GM21576 (cell line): ENCODE data around the gene EDRF1.

Source experiments
- ATAC-seq: cut with Tn5 transposase; IDR thresholded peaks from one replicate; pipeline ENCODE4 v1.9.1; 2021; ENCODE audit warnings: mild to moderate bottlenecking, moderate library complexity; ENCODE audit not compliant: unreplicated experiment

Gene EDRF1

DNA sequence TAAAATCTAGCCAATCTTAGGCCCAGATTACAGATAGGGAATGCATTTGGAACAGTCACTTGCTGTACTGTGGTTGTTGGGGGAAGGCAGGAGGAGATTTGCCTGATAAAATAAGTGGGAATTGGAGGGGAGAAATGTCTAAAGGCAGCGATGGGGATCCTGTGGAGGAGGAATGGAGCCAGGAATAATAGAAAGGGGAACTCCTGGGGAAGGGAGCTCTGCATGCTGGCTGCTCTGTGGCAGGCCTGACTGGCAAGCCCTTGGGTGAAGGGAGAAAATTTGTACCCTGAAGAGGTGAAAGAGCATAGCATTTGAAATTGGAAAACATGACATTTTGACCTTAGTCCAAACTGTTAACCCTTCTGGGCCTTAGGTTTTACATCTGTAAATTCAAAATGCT is 42.5 kb downstream of the EDRF1 start:
- no peak for ATAC-seq

DNA sequence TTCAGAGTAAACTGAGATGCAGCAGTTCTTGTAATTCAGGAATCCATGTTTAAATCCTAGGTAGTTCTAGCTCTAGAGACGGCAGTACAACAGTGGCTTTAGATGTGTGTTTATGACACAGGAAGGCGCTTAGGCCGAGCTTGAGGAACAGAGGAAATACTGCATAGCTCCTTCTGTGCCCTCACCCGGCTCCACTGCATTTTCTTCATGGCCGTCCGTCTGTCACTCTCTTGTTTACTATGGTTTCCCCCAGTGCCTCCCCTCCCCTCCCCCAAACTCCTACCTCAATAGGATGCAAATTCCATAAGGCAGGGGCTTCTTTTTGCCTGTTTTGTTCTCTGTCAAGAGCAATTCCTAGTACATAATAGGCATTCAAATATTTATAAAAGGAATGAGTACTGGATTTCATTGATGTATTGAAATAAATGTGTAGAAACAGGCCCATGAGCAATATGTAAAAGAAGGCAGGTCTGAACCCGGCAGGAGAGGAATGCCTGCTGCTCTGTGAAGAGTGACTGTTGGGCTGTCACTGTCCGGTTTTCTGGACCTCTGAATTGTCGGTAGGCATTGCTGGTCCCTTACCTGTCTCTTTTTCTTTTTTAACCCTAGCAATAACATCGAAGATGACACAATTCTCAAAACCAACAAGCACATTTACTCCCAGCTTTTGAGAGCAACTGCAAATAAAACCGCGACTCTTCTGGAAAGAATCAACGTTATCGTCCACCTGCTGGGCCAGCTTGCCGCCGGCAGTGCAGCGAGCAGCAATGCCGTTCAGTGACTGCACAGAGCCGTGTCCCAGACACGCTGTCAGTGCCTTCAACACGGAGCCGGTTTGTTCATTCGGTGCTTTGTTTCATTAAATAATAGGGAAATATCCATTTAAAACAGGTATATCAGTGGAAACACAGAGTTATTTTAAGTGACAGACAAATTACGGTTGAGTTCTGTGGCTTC is 43.5 kb downstream of the EDRF1 start:
- ATAC-seq: no peak

DNA sequence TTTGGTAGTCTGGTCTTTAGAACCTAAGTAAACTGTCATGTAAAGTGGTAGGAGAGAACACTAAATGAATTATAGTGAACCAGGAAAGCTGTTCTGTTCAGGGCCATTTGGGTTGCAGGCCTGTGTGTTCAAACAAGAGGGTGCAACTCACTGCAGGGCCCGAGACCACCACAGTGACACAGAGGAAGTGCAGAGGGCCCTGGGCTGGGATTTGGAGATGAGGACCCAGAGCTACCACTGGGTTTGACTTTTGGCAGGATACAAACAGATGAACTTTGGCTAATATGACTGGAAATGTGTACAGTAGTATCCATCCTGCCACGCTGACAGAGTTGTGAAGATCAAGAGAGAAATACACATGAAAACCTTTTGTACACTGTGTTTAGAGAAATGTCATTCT is 46.3 kb downstream of the EDRF1 start:
- no peak for ATAC-seq

DNA sequence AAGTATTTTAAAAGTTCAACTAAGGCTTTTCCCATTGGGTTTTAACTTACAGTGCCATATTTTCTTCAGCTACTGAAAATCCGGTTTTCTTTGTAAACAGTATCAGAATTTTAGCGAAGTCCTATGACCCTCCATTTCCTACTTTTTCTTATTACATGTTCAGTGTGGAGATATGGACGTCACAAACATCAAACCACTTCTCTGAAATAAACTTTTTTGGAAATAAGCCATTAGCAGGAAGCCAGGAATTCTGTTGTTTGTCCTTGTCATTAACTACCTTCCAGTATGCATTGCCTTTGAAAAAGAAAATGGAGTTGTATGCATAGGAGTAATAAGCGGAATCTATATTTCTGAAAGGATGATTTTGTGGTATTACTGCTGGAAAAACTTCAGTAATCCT is 47.0 kb downstream of the EDRF1 start:
- no peak for ATAC-seq

DNA sequence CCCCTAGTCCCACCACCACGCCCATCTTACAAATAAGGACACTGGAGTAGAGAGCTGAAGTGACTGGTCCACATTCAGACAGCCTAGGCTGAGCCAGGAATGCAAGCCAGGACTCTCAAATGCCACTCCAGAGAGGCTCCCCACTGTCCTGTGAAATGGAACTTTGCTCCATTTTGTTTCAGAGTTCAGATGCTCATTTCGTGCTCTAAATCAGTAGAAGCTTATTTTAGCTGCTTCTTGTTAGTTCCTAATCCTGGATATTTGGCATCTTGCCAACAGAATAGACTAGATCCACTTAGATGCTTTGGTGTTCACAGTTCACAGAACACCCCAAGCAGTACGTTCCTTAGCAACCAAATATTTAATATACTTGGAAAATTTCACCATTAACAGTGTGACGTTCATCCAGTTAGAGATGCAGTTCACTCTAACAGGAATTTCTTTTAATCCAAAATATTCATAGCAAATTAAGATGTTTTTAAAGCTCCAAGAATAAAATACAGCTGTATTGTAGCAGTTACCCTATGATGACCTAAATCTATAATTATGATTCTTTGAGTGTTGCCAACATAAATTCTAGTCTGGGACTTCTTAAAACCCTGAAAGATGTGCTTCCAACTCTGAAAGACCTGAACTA is 48.8 kb downstream of the EDRF1 start:
- no peak for ATAC-seq

DNA sequence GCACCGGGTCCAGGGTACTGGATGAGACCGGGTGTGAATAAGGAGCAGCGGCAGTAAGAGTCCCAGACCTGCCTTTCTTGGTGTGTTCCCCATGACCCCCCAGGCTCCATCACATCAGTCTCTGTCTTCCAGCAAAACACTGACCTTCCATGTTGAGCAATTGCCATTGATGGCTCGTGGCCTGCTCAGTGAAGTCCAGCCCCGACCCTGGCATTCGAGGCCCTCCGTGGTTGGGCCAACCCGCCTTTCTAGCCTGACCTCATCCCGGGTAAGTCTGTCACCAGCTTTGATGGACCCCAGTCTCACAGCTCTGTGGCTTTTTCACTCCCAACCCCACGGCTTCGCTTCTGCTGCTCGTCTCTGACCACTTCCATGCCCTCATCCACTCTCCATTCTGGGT is 49.7 kb downstream of the EDRF1 start:
- no peak for ATAC-seq

DNA sequence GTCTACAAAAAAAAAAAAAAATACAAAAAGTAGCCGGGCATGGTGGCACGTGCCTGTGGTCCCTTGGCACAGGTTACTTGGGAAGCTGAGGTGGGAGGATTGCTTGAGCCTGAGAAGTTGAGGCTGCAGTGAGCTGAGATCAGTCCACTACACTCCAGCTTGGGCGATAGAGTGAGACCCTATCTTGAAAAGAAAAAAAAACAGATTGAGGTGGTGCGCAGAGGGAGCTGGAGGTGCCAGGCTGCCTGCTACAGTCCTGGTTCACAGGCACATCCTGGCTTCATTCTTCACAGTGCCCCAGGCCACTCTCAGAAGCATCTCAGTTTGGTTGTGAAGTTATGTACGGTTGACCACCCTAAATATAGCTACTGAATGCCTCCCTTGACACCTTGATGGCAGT is 51.3 kb downstream of the EDRF1 start:
- no peak for ATAC-seq

DNA sequence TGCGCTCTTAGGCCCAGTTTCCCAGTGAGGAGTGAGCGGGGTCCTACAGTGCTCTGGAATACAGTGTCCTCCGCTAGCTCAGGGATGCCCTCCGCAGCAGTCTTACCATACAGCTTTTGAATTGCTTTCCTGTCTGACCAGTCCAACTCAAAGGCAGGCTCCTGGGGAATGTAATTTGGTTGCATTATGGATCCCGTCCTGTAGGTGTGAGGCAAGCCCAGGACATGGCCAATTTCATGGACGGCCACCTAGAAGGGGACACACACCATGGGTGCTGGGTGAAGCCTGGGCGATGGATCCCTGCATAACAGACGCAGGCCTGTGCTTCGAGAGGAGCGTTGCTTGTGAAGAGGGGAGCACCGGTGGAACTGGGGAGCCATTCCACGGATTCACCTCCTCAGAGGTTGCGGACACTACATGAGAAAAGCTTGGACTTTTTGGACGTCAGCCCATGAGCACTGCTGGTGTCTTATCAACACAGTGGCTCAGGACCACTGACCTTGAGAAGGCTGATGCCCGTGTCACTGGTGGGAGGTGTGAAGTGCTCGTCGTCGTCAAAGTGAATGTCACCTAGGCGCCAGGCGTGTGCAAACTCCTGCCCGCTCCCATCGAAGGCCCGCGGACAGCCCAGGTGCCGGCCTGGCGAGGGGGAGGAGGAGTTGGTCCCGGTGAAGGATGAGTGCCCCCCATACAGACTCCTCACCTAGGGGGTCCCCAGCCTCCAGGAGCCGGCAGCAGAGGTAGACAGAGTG is 52.8 kb downstream of the EDRF1 start:
- ATAC-seq: no peak

DNA sequence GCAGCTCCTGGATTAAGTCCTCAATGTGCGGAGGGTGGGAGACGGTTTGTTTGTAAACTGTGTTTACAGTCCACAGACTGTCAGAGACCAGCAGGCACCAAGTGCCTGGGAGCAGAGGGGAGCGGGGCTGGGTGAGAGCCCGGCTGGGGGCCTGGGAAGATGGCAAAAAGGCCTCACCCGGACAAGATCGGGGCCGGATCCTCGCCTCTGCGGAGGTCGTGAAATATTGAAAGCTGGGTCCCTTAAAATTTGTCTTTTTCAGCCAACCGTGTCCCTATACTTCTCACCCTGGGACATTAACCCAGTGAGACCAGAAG is 53.3 kb downstream of the EDRF1 start:
- no peak for ATAC-seq

DNA sequence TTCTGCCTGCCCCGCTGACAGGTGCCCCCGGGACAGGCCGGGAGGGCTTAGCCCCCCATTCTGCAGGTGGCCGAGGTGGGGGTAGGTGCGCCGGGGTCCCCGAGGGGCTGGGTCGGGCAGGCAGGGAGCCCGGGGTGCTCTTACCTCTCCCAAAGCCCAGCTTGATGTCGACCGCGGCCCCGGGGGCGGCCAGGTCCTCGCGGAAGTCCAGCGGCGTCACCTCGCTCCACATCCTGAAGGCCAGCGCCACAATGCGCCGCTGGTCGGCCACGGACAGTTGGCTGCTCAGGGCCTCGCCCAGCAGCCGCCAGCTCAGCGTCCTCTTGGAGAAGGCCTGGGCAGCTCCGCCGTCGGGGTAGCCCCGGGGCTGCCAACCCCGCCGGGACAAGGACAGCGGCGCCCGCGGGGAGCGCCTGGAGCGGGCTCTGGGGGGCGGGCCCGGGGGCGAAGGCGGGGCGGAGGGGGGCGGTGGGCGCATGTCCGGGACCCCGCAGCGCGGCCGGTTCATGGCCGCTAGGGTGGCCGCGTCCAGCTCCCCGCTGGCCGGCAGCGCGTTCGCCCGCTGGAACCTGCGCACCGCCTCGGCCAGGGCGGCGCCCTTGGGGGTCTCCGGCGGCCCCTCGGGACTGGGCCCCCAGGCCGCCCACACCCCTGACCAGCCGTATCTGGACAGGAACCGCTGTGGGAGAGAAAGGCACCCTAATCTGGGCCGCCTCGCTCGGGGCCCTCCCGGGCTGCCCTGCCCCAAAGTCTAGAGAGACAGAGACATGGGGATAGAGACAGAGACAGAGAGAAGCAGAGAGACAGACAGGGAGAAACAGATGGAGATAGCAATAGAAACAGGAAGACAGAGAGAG is 54.4 kb downstream of the EDRF1 start:
- ATAC-seq: no peak

DNA sequence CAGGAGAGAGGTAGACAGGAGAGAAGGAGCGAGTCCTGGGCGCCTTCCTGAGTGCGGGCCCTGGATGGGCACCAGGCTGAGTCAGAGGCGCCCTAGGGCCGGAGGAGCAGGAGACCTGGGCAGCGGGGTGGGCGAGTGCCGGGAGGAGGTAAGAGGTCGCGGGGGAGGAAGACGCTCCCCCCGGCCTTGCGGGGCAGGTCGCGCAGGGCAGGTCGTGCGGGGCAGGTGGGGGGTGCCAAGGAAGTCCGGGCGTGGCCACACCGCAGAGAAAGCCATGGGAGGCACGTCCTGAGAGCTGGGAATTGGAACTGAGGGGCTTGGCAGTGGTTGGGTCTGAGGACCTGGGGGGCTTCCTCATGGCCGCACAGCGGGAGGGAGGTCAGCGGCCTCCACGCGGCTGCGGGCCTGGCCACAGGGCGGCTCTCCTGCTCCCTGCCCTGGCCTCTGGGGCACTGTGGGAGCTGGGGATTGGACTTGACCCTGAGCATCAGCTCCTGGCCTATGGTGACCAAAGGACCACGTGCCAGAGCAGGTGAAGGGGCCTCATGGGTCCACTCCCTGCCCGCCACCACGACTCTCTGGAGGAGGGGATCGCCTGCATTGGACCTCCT is 55.2 kb downstream of the EDRF1 start:
- ATAC-seq: no peak

DNA sequence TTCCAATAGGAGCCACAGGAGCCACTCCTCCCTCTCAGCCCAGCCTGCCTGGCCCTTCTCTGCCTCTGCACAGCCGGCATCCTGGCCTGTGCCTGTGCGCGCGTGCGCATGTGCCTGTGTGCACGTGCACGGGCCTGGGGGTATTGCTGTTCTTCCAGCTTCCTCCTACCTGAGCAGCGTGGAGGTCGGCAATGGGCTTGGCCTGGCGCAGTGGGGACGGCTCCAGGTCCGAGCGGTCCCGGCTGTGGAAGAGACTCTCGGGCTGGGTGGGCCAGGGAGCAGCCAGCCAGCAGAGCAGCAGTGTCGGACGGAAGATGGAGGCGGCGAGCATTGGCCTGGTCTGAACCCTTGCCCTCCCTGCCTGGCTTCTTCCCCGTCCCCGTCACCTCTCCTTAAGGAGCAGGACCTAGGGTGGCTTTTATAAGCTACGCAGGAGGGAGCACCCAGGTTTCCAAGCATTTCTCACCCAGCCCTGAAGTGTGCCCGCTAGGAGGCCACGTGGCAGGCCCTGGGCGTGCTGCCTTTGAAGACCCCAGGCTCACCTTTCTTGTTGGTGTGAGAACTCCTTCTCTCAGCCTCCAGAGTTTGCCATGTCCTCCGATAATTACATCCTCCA is 56.1 kb downstream of the EDRF1 start, which contains the start of gene MMP21:
Gene MMP21, minus strand, starts transcription at position 331 of the 616 bp plus-strand sequence. Its CDS starts 0 bp downstream, at position 331.
- ATAC-seq: no peak

DNA sequence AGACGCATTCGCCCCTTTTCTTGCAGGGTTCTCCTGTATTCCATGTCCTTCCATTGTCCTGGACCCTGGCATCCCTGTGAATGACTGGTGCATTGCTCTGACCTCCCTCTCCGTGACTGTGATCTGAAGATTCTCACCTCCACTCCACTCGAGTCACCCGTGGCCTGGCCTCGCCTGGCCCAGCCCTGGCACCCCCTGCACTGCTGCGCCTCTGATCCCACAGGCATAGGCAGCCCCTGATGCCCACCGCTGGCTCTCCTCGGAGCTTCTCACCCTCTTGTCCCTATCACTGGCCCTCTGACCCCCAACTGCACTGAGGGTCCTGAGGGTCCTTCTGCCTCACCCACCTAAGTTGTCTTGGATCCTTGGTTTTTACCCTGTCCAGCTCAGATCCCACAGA is 58.3 kb downstream of the EDRF1 start:
- no peak for ATAC-seq

DNA sequence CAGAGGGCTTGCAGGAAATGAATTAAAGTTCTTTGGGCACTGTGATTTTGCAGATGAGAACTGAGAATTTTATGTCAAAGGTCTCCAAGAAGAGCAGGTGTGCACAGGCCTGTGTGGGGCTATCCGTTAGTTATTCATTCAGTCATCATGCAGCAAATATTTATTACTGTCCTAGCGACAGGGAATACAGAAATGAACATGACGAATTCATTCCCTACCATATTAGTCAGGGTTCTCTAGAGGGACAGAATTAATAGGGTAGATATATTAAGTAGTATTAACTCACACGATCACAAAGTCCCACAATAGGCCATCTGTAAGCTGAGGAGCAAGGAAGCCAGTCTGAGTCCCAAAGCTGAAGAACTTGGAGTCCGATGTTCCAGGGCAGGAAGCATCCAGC is 59.0 kb downstream of the EDRF1 start:
- no peak for ATAC-seq

DNA sequence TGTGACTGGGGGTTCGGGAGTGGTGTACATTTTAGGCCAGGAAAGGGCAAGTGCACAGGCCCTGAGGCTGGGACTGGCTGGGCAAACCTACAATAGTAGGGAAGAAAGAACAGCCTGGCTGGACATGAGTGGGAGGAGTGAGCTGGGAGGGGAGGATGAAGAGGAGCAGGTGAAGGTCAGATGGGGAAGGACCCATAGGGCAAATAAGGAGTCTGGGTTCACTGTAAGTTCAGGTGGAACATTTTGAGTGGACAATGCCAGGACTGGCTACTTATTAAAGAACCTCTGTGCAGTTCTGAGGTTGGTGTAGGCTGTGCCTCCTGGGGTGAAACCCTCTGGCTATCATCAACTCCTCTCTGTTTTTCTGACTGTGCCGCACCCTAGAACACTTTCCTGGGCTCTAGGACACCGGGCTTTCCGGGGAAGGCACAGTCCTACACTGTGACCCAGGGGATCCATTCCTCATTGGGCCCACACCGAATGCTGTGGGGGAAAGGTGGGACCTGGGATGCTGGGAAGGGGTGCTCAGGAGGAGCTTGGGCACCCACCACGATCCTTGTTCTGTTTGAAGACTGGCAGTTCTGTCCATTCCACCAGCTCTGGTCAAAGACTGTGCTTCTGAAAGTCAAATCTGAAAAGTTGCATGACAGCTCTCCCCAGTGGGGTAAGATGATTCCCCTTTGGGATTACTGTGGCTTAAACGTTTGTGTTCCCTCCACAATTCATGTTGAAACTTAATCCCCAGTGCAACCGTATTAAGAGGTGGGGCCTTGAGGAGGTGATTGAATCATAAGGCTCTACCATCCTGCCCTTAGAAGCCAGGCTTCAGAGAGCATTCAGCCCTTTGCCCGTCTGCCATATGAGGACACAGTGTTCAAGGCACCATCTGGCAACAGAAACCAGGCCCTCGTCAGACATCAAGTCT is 60.2 kb downstream of the EDRF1 start:
- no peak for ATAC-seq

DNA sequence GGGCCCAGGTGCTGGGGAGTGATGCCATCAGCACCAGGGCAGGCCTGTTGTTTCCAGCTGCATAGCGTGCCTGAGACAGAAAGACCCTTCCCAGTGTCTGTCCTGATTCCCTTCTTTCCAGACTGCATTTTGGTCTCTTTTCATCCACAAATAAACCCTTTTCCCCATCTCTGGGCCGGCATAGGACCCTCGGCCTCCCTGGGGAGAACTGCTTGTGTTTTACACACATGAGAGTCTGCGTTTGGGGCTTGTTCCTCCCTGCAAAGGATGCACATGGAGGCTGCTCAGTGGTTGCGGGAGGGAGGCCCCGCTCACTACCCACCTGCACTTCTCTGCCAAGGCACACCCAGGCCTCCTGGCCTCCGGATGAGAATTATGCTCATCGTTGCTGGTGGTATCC is 61.9 kb downstream of the EDRF1 start:
- no peak for ATAC-seq

DNA sequence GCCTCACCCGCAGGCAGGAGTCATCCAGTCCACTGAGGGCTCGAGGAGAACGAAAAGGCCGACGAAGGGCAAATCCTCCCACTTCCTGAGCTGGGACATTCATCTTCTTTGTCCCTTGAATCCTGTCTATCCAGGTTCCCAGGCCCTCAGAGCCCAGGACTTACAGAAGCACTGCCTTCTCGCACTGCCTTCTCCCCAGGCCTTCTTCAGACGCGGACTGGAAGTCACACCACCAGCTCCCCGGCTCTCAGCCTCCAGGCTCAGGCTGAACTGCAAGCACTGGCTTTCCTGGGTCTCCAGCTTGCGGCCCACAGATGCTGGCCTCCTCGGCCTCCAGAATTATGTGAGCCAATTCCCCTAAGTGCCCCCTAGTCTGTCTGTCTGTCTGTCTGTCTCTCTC is 62.5 kb downstream of the EDRF1 start:
- ATAC-seq: no peak

DNA sequence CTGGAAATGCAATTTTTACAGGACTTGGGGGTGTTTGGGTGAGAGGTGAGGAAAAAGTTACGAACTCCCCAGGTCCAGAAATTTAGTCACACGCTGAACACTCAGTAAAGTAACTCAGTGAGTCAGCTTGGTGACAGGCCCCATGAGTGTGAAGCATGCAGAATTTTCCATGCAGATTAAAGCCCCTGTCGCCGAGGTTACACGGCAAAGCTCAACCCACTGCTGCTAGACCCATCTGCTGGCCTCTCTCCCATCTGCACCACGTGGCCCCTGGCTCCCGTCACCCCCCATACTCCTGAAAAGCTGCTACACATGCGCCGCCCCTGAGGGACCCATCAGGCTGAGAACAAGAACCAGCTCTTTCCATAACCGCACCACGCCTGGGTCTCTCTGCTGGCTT is 63.1 kb downstream of the EDRF1 start:
- no peak for ATAC-seq

DNA sequence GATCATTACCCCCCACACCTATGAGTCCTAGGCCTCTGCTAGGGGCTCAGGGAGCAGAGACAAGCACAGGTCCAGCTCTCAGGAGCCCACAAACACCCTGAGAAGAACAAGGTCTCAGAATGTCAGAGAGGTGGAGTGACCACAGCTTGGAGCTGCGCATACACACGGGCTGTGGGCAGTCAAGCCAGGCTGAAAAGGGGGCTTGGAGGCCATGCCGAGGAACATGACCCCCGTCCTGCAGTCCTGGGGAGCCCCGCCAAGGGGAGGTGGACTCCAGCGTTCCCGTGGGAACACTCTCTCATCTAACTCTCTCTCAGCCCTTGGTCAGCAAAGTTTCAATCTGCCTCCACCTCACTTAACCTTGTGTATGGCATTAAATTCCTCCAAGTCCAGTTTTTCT is 63.9 kb downstream of the EDRF1 start:
- ATAC-seq: no peak
